SK-N-SH treated with all-trans-retinoic acid at 6 μM for 48 hours (cell line): ENCODE data around the gene NPC1.

Experiments
- ATAC-seq: fragments of 200-7000 bp; cut with Tn5 transposase; 3 replicates; pipeline ENCODE4 v1.9.1; 2020; ENCODE audit warnings: mild to moderate bottlenecking, moderate library complexity
- ARNTL ChIP-seq: fragments of 450-650 bp; formaldehyde crosslinking; IDR thresholded peaks from 2 replicates; pipeline ENCODE4 v1.5.0; 2020; ENCODE audit warnings: low read depth, mild to moderate bottlenecking, moderate library complexity, borderline replicate concordance
- BACH2 ChIP-seq: fragments of 250-450 bp; sonication (Bioruptor Pico); IDR thresholded peaks from 2 replicates; pipeline ENCODE4 v1.9.0; 2021; ENCODE audit warnings: mild to moderate bottlenecking, borderline replicate concordance
- CREB5 ChIP-seq: fragments of 250-450 bp; sonication (Bioruptor Pico); IDR thresholded peaks from 2 replicates; pipeline ENCODE4 v1.5.1; 2020; ENCODE audit warnings: low read depth, mild to moderate bottlenecking, moderate library complexity
- CSDC2 ChIP-seq: fragments of 250-450 bp; sonication (Bioruptor Pico); IDR thresholded peaks from 2 replicates; pipeline ENCODE4 v1.5.0; 2020; ENCODE audit warnings: mild to moderate bottlenecking, moderate library complexity
- CSRNP3 ChIP-seq: fragments of 250-450 bp; sonication (Bioruptor Pico); IDR thresholded peaks from 2 replicates; pipeline ENCODE4 v1.5.1; 2021; ENCODE audit warnings: mild to moderate bottlenecking, moderate library complexity
- ESRRG ChIP-seq: fragments of 250-450 bp; sonication (Bioruptor Pico); IDR thresholded peaks from 2 replicates; pipeline ENCODE4 v1.6.1; 2021; ENCODE audit warnings: mild to moderate bottlenecking
- GLIS3 ChIP-seq: fragments of 250-450 bp; sonication (Bioruptor Pico); IDR thresholded peaks from 2 replicates; pipeline ENCODE4 v1.5.0; 2020; ENCODE audit warnings: mild to moderate bottlenecking, moderate library complexity
- ISL1 ChIP-seq: fragments of 250-450 bp; sonication (Bioruptor Pico); IDR thresholded peaks from 2 replicates; pipeline ENCODE4 v2.1.2; 2022; ENCODE audit warnings: mild to moderate bottlenecking, moderate library complexity
- OSR1 ChIP-seq: fragments of 250-450 bp; sonication (Bioruptor Pico); IDR thresholded peaks from 2 replicates; pipeline ENCODE4 v1.8.0; 2022; ENCODE audit warnings: moderate library complexity, mild to moderate bottlenecking, inconsistent platforms
- PATZ1 ChIP-seq: fragments of 250-450 bp; sonication (Bioruptor Pico); IDR thresholded peaks from 2 replicates; pipeline ENCODE4 v1.8.0; 2020; ENCODE audit warnings: mild to moderate bottlenecking, moderate library complexity, borderline replicate concordance
- POU6F1 ChIP-seq: fragments of 250-450 bp; sonication (Bioruptor Pico); IDR thresholded peaks from 2 replicates; pipeline ENCODE4 v1.8.0; 2021; ENCODE audit warnings: low read depth, mild to moderate bottlenecking, moderate library complexity, borderline replicate concordance
- PPARA ChIP-seq: fragments of 250-450 bp; sonication (Bioruptor Pico); IDR thresholded peaks from 2 replicates; pipeline ENCODE4 v1.5.0; 2020; ENCODE audit warnings: mild to moderate bottlenecking, borderline replicate concordance
- RARB ChIP-seq: fragments of 250-450 bp; sonication (Bioruptor Pico); IDR thresholded peaks from 2 replicates; pipeline ENCODE4 v1.8.0; 2021; ENCODE audit warnings: mild to moderate bottlenecking, moderate library complexity
- SNAI2 ChIP-seq: fragments of 250-450 bp; sonication (Bioruptor Pico); IDR thresholded peaks from 2 replicates; pipeline ENCODE4 v1.5.0; 2020; ENCODE audit warnings: mild to moderate bottlenecking, moderate library complexity
- TCF4 ChIP-seq: fragments of 250-450 bp; sonication (Bioruptor Pico); IDR thresholded peaks from 2 replicates; pipeline ENCODE4 v1.8.0; 2021; ENCODE audit warnings: mild to moderate bottlenecking, moderate library complexity, borderline replicate concordance
- TOX ChIP-seq: fragments of 250-450 bp; sonication (Bioruptor Pico); IDR thresholded peaks from 2 replicates; pipeline ENCODE4 v1.8.0; 2021; ENCODE audit warnings: mild to moderate bottlenecking, moderate library complexity, borderline replicate concordance
- TSHZ2 ChIP-seq: fragments of 250-450 bp; sonication (Bioruptor Pico); IDR thresholded peaks from 2 replicates; pipeline ENCODE4 v1.5.0; 2020; ENCODE audit warnings: mild to moderate bottlenecking, moderate library complexity
- ZFP30 ChIP-seq: fragments of 450-650 bp; formaldehyde crosslinking; IDR thresholded peaks from 2 replicates; pipeline ENCODE4 v1.5.0; 2022; ENCODE audit warnings: mild to moderate bottlenecking, moderate library complexity
- ZNF565 ChIP-seq: fragments of 450-650 bp; formaldehyde crosslinking; conservative IDR thresholded peaks from 2 replicates; pipeline ENCODE4 v1.5.0; 2020; ENCODE audit warnings: low read depth, mild to moderate bottlenecking, moderate library complexity
- ZNF70 ChIP-seq: fragments of 450-650 bp; formaldehyde crosslinking; IDR thresholded peaks from 2 replicates; pipeline ENCODE4 v1.5.0; 2020; ENCODE audit warnings: mild to moderate bottlenecking, moderate library complexity
- ZNF8 ChIP-seq: fragments of 450-650 bp; formaldehyde crosslinking; IDR thresholded peaks from 2 replicates; pipeline ENCODE4 v1.5.0; 2020; ENCODE audit warnings: mild to moderate bottlenecking, moderate library complexity

Gene NPC1

GRCh38 chr18:23608211-23608610 is 21.9 kb upstream of the NPC1 start:
- TF ChIP-seq RARB (CRISPR knock-in tag) = no peak
- no peak for TF ChIP-seq PPARA (CRISPR knock-in tag)
- TF ChIP-seq BACH2 (CRISPR knock-in tag) = no peak
- TF ChIP-seq ZNF8 (CRISPR knock-in tag) = no peak
- TF ChIP-seq CREB5 (CRISPR knock-in tag) = no peak
- no peak for TF ChIP-seq ZFP30 (CRISPR knock-in tag)
- TF ChIP-seq ZNF565 (CRISPR knock-in tag) = no peak
- no peak for TF ChIP-seq OSR1
- no peak for TF ChIP-seq ISL1
- TF ChIP-seq TCF4 = no peak
- TF ChIP-seq ESRRG (CRISPR knock-in tag) = no peak
- TF ChIP-seq ARNTL (CRISPR knock-in tag) = no peak
- TF ChIP-seq CSDC2 (CRISPR knock-in tag) = no peak
- no peak for TF ChIP-seq GLIS3 (CRISPR knock-in tag)
- TF ChIP-seq TOX (CRISPR knock-in tag) = no peak
- TF ChIP-seq CSRNP3 = no peak
- TF ChIP-seq, all 23 proteins: peak for 0
- ATAC-seq = no peak

- ATAC-seq = no peak
These were observed 19.6 kb upstream of the NPC1 start for GRCh38 chr18:23605941-23606340.

More at GRCh38 chr18:23605941-23606340, 19.6 kb upstream of the NPC1 start:
- TF ChIP-seq TSHZ2 (no peak), ESRRG (CRISPR knock-in tag) (no peak), TOX (CRISPR knock-in tag) (no peak), CREB5 (CRISPR knock-in tag) (no peak), OSR1 (no peak), CSDC2 (CRISPR knock-in tag) (no peak), SNAI2 (CRISPR knock-in tag) (no peak), ZNF70 (no peak), PATZ1 (CRISPR knock-in tag) (no peak), ARNTL (CRISPR knock-in tag) (no peak), CSRNP3 (no peak), POU6F1 (CRISPR knock-in tag) (no peak), ZNF565 (CRISPR knock-in tag) (no peak)
